Measurements from ENCODE around the gene MAD2L1BP.

Gene MAD2L1BP

GRCh38 chr6:43671801-43672690 lies 36.4 kb downstream of the MAD2L1BP start:
- Histone ChIP-seq H3K27me3 (ENCODE audit: control insufficient read depth in 5 of 5, insufficient read depth in 4 of 5, low read length in 5 of 5) (no peaks in the 10 kb centered on the region), H3K36me3 (ENCODE audit: control insufficient read depth in 5 of 5, insufficient read depth in 5 of 5, low read length in 5 of 5) (peaks cover 0 to 63% (median 49%) of the 10 kb centered on the region in 5 donors), H3K4me1 (ENCODE audit: control insufficient read depth in 5 of 5, insufficient read depth in 5 of 5, low read length in 5 of 5) (peaks cover 13 to 68% (median 65%) of the 10 kb centered on the region in 5 donors), H3K27ac (ENCODE audit: low read depth, low read length) (peak overlapping the region; percentile 61), H3K4me3 (ENCODE audit: low read depth in 1 of 5, low read length in 5 of 5) (no peak overlapping the region), H3K9me3 (ENCODE audit: control insufficient read depth in 5 of 5, low read length in 5 of 5) (no peaks in the 10 kb centered on the region), H3K9ac (ENCODE audit: low read length in 5 of 5) (peak overlapping the region in 2 of 5 donors; percentile 38 to 52)

- Histone ChIP-seq H3K9me3 (ENCODE audit: control insufficient read depth in 5 of 5, low read length in 5 of 5) (no peaks in the 10 kb centered on the region), H3K4me1 (ENCODE audit: control insufficient read depth in 5 of 5, insufficient read depth in 5 of 5, low read length in 5 of 5) (peaks cover 8 to 55% (median 50%) of the 10 kb centered on the region in 5 donors), H3K36me3 (ENCODE audit: control insufficient read depth in 5 of 5, insufficient read depth in 5 of 5, low read length in 5 of 5) (peaks cover 3 to 78% (median 64%) of the 10 kb centered on the region in 5 donors), H3K4me3 (ENCODE audit: low read depth in 1 of 5, low read length in 5 of 5) (no peak overlapping the region), H3K9ac (ENCODE audit: low read length in 5 of 5) (no peak overlapping the region), H3K27ac (ENCODE audit: low read depth, low read length) (peak overlapping the region; percentile 61), H3K27me3 (ENCODE audit: control insufficient read depth in 5 of 5, insufficient read depth in 4 of 5, low read length in 5 of 5) (no peaks in the 10 kb centered on the region)
Observed at GRCh38 chr6:43673444-43674084, 37.9 kb downstream of the MAD2L1BP start.

DNA sequence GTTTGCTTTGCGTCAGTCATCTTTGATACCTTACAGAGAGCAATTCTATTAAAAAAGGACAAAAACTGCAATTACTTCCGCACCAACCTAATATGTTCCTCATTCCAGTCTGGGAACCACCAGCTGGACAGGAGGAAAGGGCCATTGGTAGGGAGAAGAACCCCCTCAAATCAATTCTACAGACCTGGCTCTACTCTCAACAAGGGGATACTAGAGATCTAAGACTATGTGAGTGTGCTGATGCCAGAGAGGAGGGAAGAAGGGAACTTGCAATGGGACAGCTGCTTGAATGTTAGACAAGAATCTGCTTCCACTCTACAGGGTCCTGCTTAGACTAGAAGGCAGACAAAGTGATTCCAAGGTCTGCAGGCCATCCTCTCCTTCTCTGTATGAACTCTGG lies 38.7 kb downstream of the MAD2L1BP start:
- Histone ChIP-seq H3K9ac (ENCODE audit: low read length in 5 of 5) (peak overlapping the region in 1 of 5 donors; percentile 4), H3K4me1 (ENCODE audit: control insufficient read depth in 5 of 5, insufficient read depth in 5 of 5, low read length in 5 of 5) (peaks cover 7 to 47% (median 43%) of the 10 kb centered on the region in 5 donors), H3K27me3 (ENCODE audit: control insufficient read depth in 5 of 5, insufficient read depth in 4 of 5, low read length in 5 of 5) (no peaks in the 10 kb centered on the region), H3K4me3 (ENCODE audit: low read depth in 1 of 5, low read length in 5 of 5) (no peak overlapping the region), H3K27ac (ENCODE audit: low read depth, low read length) (no peak overlapping the region), H3K36me3 (ENCODE audit: control insufficient read depth in 5 of 5, insufficient read depth in 5 of 5, low read length in 5 of 5) (peaks cover 3 to 84% (median 68%) of the 10 kb centered on the region in 5 donors), H3K9me3 (ENCODE audit: control insufficient read depth in 5 of 5, low read length in 5 of 5) (no peaks in the 10 kb centered on the region)

DNA sequence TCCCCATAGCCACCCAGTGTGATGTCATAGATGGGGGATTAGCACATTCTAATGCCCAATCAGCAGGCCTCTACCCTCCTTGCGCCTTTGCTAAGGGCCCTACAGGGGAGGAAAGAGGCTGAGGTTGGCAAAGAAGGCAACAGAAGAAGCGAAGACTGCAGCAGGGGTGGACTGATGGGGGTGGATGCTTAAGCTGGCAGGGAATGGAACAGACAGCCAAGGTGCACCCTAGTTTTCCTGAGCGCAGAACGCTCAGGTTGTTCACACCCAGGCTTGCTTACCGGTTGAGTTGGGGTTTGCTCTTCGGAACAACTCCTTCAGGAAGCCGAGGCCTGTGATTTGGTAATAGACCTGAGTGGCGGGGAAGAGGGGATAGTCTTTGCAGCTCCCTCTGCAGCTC lies 39.3 kb downstream of the MAD2L1BP start:
- peaks cover 1 to 41% (median 37%) of the 10 kb centered on the region in 5 donors for H3K4me1 ChIP-seq (ENCODE audit: control insufficient read depth in 5 of 5, insufficient read depth in 5 of 5, low read length in 5 of 5)
- no peaks in the 10 kb centered on the region for H3K9me3 ChIP-seq (ENCODE audit: control insufficient read depth in 5 of 5, low read length in 5 of 5)
- no peak overlapping the region for H3K9ac ChIP-seq (ENCODE audit: low read length in 5 of 5)
- H3K27me3 ChIP-seq (ENCODE audit: control insufficient read depth in 5 of 5, insufficient read depth in 4 of 5, low read length in 5 of 5): no peaks in the 10 kb centered on the region
- peaks cover 3 to 90% (median 74%) of the 10 kb centered on the region in 5 donors for H3K36me3 ChIP-seq (ENCODE audit: control insufficient read depth in 5 of 5, insufficient read depth in 5 of 5, low read length in 5 of 5)
- H3K4me3 ChIP-seq (ENCODE audit: low read depth in 1 of 5, low read length in 5 of 5): no peak overlapping the region
- H3K27ac ChIP-seq (ENCODE audit: low read depth, low read length): no peak overlapping the region

GRCh38 chr6:43676962-43677606 lies 41.4 kb downstream of the MAD2L1BP start:
- no peaks in the 10 kb centered on the region for H3K9me3 ChIP-seq (ENCODE audit: control insufficient read depth in 5 of 5, low read length in 5 of 5)
- H3K27me3 ChIP-seq (ENCODE audit: control insufficient read depth in 5 of 5, insufficient read depth in 4 of 5, low read length in 5 of 5): no peaks in the 10 kb centered on the region
- no peak overlapping the region for H3K9ac ChIP-seq (ENCODE audit: low read length in 5 of 5)
- no peak overlapping the region for H3K4me3 ChIP-seq (ENCODE audit: low read depth in 1 of 5, low read length in 5 of 5)
- peaks cover 0 to 25% (median 17%) of the 10 kb centered on the region in 5 donors for H3K4me1 ChIP-seq (ENCODE audit: control insufficient read depth in 5 of 5, insufficient read depth in 5 of 5, low read length in 5 of 5)
- peaks cover 3 to 87% (median 74%) of the 10 kb centered on the region in 5 donors for H3K36me3 ChIP-seq (ENCODE audit: control insufficient read depth in 5 of 5, insufficient read depth in 5 of 5, low read length in 5 of 5)
- no peak overlapping the region for H3K27ac ChIP-seq (ENCODE audit: low read depth, low read length)

DNA sequence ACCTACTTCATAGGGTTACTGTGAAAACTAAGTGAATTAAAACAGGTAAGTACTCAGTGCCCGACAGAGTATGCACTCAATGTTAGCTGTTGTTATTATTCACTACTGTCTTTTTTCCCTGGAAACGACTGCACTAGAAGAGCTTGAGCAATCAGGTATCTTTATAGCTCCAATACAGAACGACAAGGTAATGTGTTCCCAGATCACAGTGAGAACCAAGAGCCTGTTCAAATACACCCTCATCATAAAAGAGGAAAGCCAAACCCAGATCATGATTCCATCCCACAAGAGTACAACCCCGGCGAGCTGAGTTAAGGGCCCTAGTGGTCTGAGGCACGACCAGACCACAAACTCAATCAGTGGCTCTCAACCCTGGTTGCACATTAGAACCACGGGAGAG lies 42.1 kb downstream of the MAD2L1BP start:
- H3K4me1 ChIP-seq (ENCODE audit: control insufficient read depth in 5 of 5, insufficient read depth in 5 of 5, low read length in 5 of 5): peaks cover 0 to 23% (median 17%) of the 10 kb centered on the region in 5 donors
- H3K27me3 ChIP-seq (ENCODE audit: control insufficient read depth in 5 of 5, insufficient read depth in 4 of 5, low read length in 5 of 5): no peaks in the 10 kb centered on the region
- H3K36me3 ChIP-seq (ENCODE audit: control insufficient read depth in 5 of 5, insufficient read depth in 5 of 5, low read length in 5 of 5): peaks cover 3 to 87% (median 74%) of the 10 kb centered on the region in 5 donors
- H3K27ac ChIP-seq (ENCODE audit: low read depth, low read length): no peak overlapping the region
- H3K9ac ChIP-seq (ENCODE audit: low read length in 5 of 5): no peak overlapping the region
- H3K9me3 ChIP-seq (ENCODE audit: control insufficient read depth in 5 of 5, low read length in 5 of 5): no peaks in the 10 kb centered on the region
- no peak overlapping the region for H3K4me3 ChIP-seq (ENCODE audit: low read depth in 1 of 5, low read length in 5 of 5)

GRCh38 chr6:43678341-43678740 lies 42.7 kb downstream of the MAD2L1BP start:
- Histone ChIP-seq H3K9me3 (ENCODE audit: control insufficient read depth in 5 of 5, low read length in 5 of 5) (no peaks in the 10 kb centered on the region), H3K27me3 (ENCODE audit: control insufficient read depth in 5 of 5, insufficient read depth in 4 of 5, low read length in 5 of 5) (no peaks in the 10 kb centered on the region), H3K4me3 (ENCODE audit: low read depth in 1 of 5, low read length in 5 of 5) (no peak overlapping the region), H3K4me1 (ENCODE audit: control insufficient read depth in 5 of 5, insufficient read depth in 5 of 5, low read length in 5 of 5) (peaks cover 0 to 23% (median 17%) of the 10 kb centered on the region in 5 donors), H3K27ac (ENCODE audit: low read depth, low read length) (no peak overlapping the region), H3K9ac (ENCODE audit: low read length in 5 of 5) (no peak overlapping the region), H3K36me3 (ENCODE audit: control insufficient read depth in 5 of 5, insufficient read depth in 5 of 5, low read length in 5 of 5) (peaks cover 3 to 83% (median 72%) of the 10 kb centered on the region in 5 donors)

- Histone ChIP-seq H3K9me3 (ENCODE audit: control insufficient read depth in 5 of 5, low read length in 5 of 5) (no peaks in the 10 kb centered on the region), H3K9ac (ENCODE audit: low read length in 5 of 5) (no peak overlapping the region), H3K27me3 (ENCODE audit: control insufficient read depth in 5 of 5, insufficient read depth in 4 of 5, low read length in 5 of 5) (no peaks in the 10 kb centered on the region), H3K27ac (ENCODE audit: low read depth, low read length) (no peak overlapping the region), H3K36me3 (ENCODE audit: control insufficient read depth in 5 of 5, insufficient read depth in 5 of 5, low read length in 5 of 5) (peaks cover 3 to 75% (median 65%) of the 10 kb centered on the region in 5 donors), H3K4me3 (ENCODE audit: low read depth in 1 of 5, low read length in 5 of 5) (no peak overlapping the region), H3K4me1 (ENCODE audit: control insufficient read depth in 5 of 5, insufficient read depth in 5 of 5, low read length in 5 of 5) (peaks cover 0 to 23% (median 11%) of the 10 kb centered on the region in 5 donors)
Observed at GRCh38 chr6:43679057-43679456, 43.4 kb downstream of the MAD2L1BP start.

DNA sequence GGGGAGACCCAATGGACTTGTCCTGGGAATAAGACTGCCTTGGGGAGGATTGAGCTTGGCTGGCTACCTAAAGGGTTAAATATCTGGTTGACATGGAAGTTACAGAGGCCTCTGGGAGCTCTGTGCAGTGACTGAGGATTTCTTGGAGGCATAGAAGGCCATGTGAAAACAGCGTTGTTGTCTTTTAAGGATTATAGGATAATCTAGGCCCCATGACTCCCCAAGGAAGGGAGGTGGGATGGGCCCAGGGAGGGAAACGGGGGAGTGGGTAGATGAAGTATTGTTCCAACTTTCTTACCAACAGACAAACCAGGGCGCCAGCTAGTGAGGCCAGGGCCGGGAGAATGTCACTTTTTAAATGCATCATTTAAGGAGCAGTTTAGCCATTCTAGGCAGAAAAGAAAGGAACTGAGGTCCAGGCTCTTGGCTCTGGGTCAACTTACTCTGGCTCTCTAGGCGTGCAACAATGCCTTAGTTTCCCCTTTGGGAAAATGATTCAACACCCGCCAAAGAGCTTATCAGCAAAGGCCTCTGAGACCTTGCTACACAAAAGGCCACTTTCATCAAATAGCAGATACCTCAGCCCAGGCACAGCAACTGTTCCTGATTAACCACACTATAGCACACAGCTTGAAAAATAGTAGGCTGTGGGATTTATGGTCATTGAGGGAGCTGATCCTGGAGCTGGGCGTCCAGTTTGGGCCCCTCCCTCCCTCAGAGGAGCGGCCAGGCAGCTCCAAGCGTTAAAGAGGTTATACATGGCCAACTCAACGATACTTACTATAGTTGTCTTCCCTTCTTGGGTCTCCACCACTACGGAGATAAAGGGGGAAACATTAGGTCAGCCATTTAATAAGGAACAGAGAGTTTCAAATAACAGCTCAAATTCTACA lies 44.9 kb downstream of the MAD2L1BP start:
- peaks cover 3 to 60% (median 50%) of the 10 kb centered on the region in 5 donors for H3K36me3 ChIP-seq (ENCODE audit: control insufficient read depth in 5 of 5, insufficient read depth in 5 of 5, low read length in 5 of 5)
- H3K4me1 ChIP-seq (ENCODE audit: control insufficient read depth in 5 of 5, insufficient read depth in 5 of 5, low read length in 5 of 5): peaks cover 0 to 29% (median 14%) of the 10 kb centered on the region in 5 donors
- H3K27me3 ChIP-seq (ENCODE audit: control insufficient read depth in 5 of 5, insufficient read depth in 4 of 5, low read length in 5 of 5): no peaks in the 10 kb centered on the region
- H3K9ac ChIP-seq (ENCODE audit: low read length in 5 of 5): no peak overlapping the region
- H3K4me3 ChIP-seq (ENCODE audit: low read depth in 1 of 5, low read length in 5 of 5): no peak overlapping the region
- H3K9me3 ChIP-seq (ENCODE audit: control insufficient read depth in 5 of 5, low read length in 5 of 5): no peaks in the 10 kb centered on the region
- H3K27ac ChIP-seq (ENCODE audit: low read depth, low read length): no peak overlapping the region

All from subcutaneous abdominal adipose tissue (tissue), 5 donors.